ENCODE data around the gene CDH16. TPM values are rescaled to one million over a fixed set of nuclear protein-coding genes. Genes with fewer than 3 reads are reported as not detected.
A peak's percentile ranks its signal among the peaks of the same experiment; 100 is the strongest.

The CDH16 gene
- total RNA-seq, 1 donor from 2014 or later, result 1.8 TPM

DNA sequence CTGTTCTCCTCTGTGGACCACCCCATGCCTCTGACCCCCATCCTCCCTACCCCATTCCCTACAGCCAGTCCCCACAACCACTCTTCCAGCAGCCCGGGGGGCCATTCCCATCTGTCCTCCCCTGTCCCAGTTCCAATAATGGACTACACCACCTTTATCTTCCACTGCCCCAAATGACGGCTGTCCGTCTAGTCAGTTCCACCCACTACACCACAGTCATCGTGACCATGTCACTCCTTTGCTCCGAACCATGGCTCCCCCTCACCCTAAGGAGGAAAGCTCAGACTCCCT lies 23.1 kb downstream of the CDH16 start:
- DNase-seq (ENCODE audit: low read depth) (no peak), FAIRE-seq (no peak)
- Histone ChIP-seq H3K4me3 (ENCODE audit: low read depth, low read length) (no peak overlapping the region), H3K27me3 (ENCODE audit: control insufficient read depth, insufficient read depth, low read length) (no peaks in the 10 kb centered on the region), H3K36me3 (ENCODE audit: control insufficient read depth, insufficient read depth, low read length) (no peaks in the 10 kb centered on the region)
- TF ChIP-seq CTCF (IDR thresholded peaks at IDR 0.05; ENCODE audit: insufficient read depth, low read length, severe bottlenecking), result no peak

DNA sequence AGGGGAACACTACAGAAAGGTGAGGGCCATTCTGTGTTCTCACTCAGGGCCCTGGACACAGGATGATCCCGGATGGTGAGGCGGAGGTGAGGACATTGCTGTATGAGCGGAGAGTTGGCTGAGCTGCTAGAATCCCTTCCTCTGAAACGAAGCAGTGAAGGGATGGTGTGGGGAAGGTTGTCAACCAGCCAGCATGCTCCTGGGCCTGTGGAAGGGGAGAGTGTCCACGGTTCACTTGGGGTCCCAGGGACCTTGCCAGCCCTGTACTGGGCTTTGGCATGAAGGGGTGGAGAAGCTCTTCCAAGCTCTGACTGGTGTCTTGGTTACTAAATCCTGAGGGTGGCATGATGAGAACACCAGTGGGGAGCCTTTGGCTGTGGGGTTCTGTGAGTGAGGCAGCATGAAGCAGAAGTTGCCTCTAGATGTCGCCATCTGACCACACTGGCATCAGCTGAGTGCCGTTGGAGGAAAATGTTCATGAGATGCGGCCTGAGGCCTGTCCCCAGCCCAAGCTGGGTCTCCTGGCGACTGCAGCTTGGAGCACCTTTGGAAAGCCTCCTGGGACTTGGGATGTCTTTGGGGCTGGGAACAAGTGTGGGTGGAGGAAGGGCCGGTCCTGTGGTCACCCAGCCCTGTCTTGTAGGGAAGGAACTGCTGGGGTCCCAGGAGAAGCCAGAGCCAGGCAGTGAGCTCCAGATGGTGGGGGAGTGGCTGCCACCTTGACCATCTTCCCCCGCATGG lies 23.6 kb downstream of the CDH16 start:
- TF ChIP-seq CTCF (IDR thresholded peaks at IDR 0.05; ENCODE audit: insufficient read depth, low read length, severe bottlenecking), result peak; percentile 98
- DNase-seq (ENCODE audit: low read depth), result peak; percentile 62
- peak; percentile 58 for FAIRE-seq
- Histone ChIP-seq H3K4me3 (ENCODE audit: low read depth, low read length) (no peak overlapping the region), H3K36me3 (ENCODE audit: control insufficient read depth, insufficient read depth, low read length) (no peaks in the 10 kb centered on the region), H3K27me3 (ENCODE audit: control insufficient read depth, insufficient read depth, low read length) (no peaks in the 10 kb centered on the region)

DNA sequence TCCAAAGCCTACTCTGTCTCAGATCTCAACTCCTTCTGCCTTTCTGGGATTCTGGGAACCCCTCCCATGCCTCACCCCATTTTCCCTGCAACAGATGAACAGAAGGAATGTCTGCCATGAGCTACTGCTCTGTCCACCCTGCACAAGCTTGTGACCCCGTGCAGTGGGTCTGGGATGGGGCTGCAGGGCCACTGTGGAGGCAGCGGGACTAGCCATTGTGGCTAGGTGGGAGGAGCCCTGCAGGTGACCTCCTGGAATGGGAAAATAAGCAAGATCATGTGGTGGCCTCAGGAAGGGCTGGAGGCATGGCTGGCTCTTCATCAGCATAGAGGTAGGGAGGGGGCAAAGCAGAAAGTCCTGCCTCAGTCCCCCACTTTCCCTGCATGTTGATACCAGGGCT lies 24.6 kb downstream of the CDH16 start:
- DNase-seq (ENCODE audit: low read depth), result no peak
- no peaks in the 10 kb centered on the region for H3K27me3 ChIP-seq (ENCODE audit: control insufficient read depth, insufficient read depth, low read length)
- no peak for FAIRE-seq
- H3K4me3 ChIP-seq (ENCODE audit: low read depth, low read length), result no peak overlapping the region
- no peak for TF ChIP-seq CTCF (IDR thresholded peaks at IDR 0.05; ENCODE audit: insufficient read depth, low read length, severe bottlenecking)
- no peaks in the 10 kb centered on the region for H3K36me3 ChIP-seq (ENCODE audit: control insufficient read depth, insufficient read depth, low read length)

DNA sequence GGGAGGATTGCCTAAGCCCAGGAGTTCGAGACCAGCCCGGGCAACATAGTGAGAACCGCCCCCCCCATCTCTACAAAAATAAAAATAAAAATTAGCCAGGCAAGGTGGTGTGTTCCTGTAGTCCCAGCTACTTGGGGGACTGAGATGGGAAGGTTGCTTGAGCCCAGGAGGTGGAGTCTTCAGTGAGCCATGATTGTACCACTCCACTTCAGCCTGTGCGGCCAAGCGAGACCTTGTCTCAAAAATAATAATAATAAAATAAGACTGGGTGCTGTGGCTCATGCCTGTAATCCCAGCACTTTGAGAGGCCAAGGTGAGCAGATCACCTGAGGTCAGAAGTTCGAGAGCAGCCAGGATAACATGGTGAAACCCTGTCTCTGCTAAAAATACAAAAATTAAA lies 26.9 kb downstream of the CDH16 start:
- no peaks in the 10 kb centered on the region for H3K36me3 ChIP-seq (ENCODE audit: control insufficient read depth, insufficient read depth, low read length)
- FAIRE-seq (no peak), DNase-seq (ENCODE audit: low read depth) (no peak)
- no peak for TF ChIP-seq CTCF (IDR thresholded peaks at IDR 0.05; ENCODE audit: insufficient read depth, low read length, severe bottlenecking)
- no peaks in the 10 kb centered on the region for H3K27me3 ChIP-seq (ENCODE audit: control insufficient read depth, insufficient read depth, low read length)
- no peak overlapping the region for H3K4me3 ChIP-seq (ENCODE audit: low read depth, low read length)

GRCh38 chr16:66891360-66891759 lies 27.3 kb downstream of the CDH16 start:
- no peak for DNase-seq (ENCODE audit: low read depth)
- Histone ChIP-seq H3K27me3 (ENCODE audit: control insufficient read depth, insufficient read depth, low read length) (no peaks in the 10 kb centered on the region), H3K36me3 (ENCODE audit: control insufficient read depth, insufficient read depth, low read length) (no peaks in the 10 kb centered on the region), H3K4me3 (ENCODE audit: low read depth, low read length) (no peak overlapping the region)
- no peak for TF ChIP-seq CTCF (IDR thresholded peaks at IDR 0.05; ENCODE audit: insufficient read depth, low read length, severe bottlenecking)
- no peak for FAIRE-seq

DNA sequence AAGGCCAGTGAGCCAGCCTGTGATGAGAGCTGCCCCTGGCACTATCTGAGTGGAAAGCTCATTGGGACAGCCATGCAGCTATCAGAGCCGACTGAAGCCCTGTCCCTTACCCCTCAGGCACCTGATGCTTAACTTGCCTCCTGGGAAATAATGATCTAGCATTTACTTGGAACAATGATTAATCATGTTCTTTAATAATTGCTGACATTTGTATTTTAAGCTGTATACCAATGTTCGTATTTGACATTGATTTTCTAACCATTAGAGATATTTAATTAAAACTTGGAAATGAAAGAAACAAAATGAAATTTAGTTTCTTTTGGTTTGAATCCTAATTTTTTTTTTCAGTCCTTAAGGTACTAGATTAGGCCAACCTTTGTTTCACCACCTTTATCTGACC lies 27.9 kb downstream of the CDH16 start:
- DNase-seq (ENCODE audit: low read depth) (no peak), FAIRE-seq (no peak)
- no peak for TF ChIP-seq CTCF (IDR thresholded peaks at IDR 0.05; ENCODE audit: insufficient read depth, low read length, severe bottlenecking)
- Histone ChIP-seq H3K27me3 (ENCODE audit: control insufficient read depth, insufficient read depth, low read length) (no peaks in the 10 kb centered on the region), H3K36me3 (ENCODE audit: control insufficient read depth, insufficient read depth, low read length) (peaks cover under 1% of the 10 kb centered on the region), H3K4me3 (ENCODE audit: low read depth, low read length) (no peak overlapping the region)

All from bronchial epithelial cell (primary cell).